Ovary (tissue), 9 donors: Measurements from ENCODE around the gene MSI2. TPM values are rescaled to one million over a fixed set of nuclear protein-coding genes. Genes with fewer than 3 reads are reported as not detected.

Source experiments
- DNase-seq, 5 donors: peaks; one replicate each; pipeline ENCODE4 v3.0.0-alpha.2; 2019 to 2020
- H3K27ac ChIP-seq, 2 donors: fragments of 200-600 bp; one replicate each; pipeline versions ENCODE4 v1.5.1 to v1.8.0; 2019 to 2022
- H3K27me3 ChIP-seq: fragments of 200-600 bp; one replicate; pipeline ENCODE4 v1.8.0; 2022
- H3K36me3 ChIP-seq: fragments of 200-600 bp; sonication (generic); one replicate; pipeline ENCODE4 v1.5.1; 2019
- H3K4me1 ChIP-seq: one replicate; pipeline ENCODE4 v1.8.1; 2013; ENCODE audit warnings: mild to moderate bottlenecking, moderate library complexity; ENCODE audit not compliant: insufficient read depth
- H3K4me3 ChIP-seq: fragments of 200-600 bp; sonication (generic); one replicate; pipeline ENCODE4 v1.5.1; 2017
- H3K9me3 ChIP-seq, 2 donors: fragments of 200-600 bp in 1 of 2; sonication (generic) in 1 of 2; one replicate each; pipeline versions ENCODE4 v1.5.1 to v1.8.1; 2013 to 2019; ENCODE audit warnings: mild to moderate bottlenecking in 1 of 2, moderate library complexity in 1 of 2
- EP300 ChIP-seq: sonication (generic); formaldehyde crosslinking; IDR thresholded peaks from one replicate; pipeline ENCODE4 v1.6.1; 2017; ENCODE audit warnings: antibody characterized with exemption
- POLR2A ChIP-seq: fragments of 450-650 bp; IDR thresholded peaks from one replicate; pipeline ENCODE4 v1.6.1; 2017; ENCODE audit warnings: antibody characterized with exemption, mild to moderate bottlenecking, moderate library complexity
- WGBS, 3 donors: extraction: QIAGEN DNeasy Blood & Tissue Kit in 1 of 3; methylation state at CpG; one replicate each; pipeline versions ENCODE4 v1.1.5 to v1.1.7; 2013 to 2017; 5-methylcytosine and 5-hydroxymethylcytosine counted together
- intact Hi-C, 4 donors: fragments of 100-400 bp; cut with DNase I; formaldehyde crosslinking; loops; one replicate each; pipeline versions ENCODE4 v1.11.0 to v1.15.1; 2022 to 2023
- polyA plus RNA-seq, 2 donors: library from polyadenylated mRNA; stranded (reverse); fragments of 200-250 nt in 1 of 2; fragments of 350-450 nt in 1 of 2; fragmentation: Illumina TruSeq in 1 of 2; extraction: RNeasy Lipid Tissue Mini Kit (QIAGEN cat#74804) in 1 of 2; gene quantifications; one replicate each; pipeline ENCODE4 v1.2.3, GENCODE V29; 2013 to 2014
- total RNA-seq, 7 donors: library from RNA; depleted of rRNA in 2 of 7; stranded (reverse); fragments of >200 nt in 2 of 7; fragmentation: NEBNext Ultra II Directional in 3 of 7; extraction: Animal tissue kit (Norgen Biotek cat#: 25700) in 3 of 7; gene quantifications; one replicate each; pipeline versions ENCODE4 v1.1.0 to v1.2.4, GENCODE V29; 2016 to 2023
- TF ChIP-seq, protein P1 (sequence below), 3 donors: fragments of 450-650 bp in 2 of 3; fragments of 200-600 bp in 1 of 3; IDR thresholded peaks; one replicate each; pipeline versions ENCODE4 v1.5.1 to v1.8.0; 2016 to 2022; ENCODE audit warnings: antibody characterized with exemption in 3 of 3, mild to moderate bottlenecking in 1 of 3
- donor health status: DM: no; HTN: no; CAD: no; lungs with moderate emphysema.
- donor health status: DM: no; HTN: no; CAD: no.
- donor health status: Bipolar disorder and iron deficiency.
- donor health status: DM: yes; HTN: yes; CAD: no.
- donor health status: DM: no; HTN: no; CAD: no.
- donor health status: DM: yes; HTN: yes; CAD: no.

MSI2 gene
- total and polyA plus RNA-seq, 9 donors: 43.1 to 199 (median 120) TPM

- Histone ChIP-seq H3K4me1 (peaks cover 12% of the 10 kb centered on the region), H3K27me3 (no peaks in the 10 kb centered on the region), H3K27ac (no peak overlapping the region), H3K4me3 (no peak overlapping the region), H3K36me3 (no peaks in the 10 kb centered on the region), H3K9me3 (no peaks in the 10 kb centered on the region)
- TF ChIP-seq EP300 (no peak), POLR2A (no peak)
- TF ChIP-seq, protein P1, sequence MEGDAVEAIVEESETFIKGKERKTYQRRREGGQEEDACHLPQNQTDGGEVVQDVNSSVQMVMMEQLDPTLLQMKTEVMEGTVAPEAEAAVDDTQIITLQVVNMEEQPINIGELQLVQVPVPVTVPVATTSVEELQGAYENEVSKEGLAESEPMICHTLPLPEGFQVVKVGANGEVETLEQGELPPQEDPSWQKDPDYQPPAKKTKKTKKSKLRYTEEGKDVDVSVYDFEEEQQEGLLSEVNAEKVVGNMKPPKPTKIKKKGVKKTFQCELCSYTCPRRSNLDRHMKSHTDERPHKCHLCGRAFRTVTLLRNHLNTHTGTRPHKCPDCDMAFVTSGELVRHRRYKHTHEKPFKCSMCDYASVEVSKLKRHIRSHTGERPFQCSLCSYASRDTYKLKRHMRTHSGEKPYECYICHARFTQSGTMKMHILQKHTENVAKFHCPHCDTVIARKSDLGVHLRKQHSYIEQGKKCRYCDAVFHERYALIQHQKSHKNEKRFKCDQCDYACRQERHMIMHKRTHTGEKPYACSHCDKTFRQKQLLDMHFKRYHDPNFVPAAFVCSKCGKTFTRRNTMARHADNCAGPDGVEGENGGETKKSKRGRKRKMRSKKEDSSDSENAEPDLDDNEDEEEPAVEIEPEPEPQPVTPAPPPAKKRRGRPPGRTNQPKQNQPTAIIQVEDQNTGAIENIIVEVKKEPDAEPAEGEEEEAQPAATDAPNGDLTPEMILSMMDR (IDR thresholded peaks at IDR 0.05): no peak
- no peak for DNase-seq
- WGBS, 3 donors: 66 to 78% (median 69%) methylated on average over 7 of the region's 7 CpGs
- intact Hi-C loops: loop anchor here in 1 of 4 donors (2.0 kb wide), 1 partner anchor 18 kb away; no protein-coding TSS in a partner anchor
Observed at GRCh38 chr17:57260325-57261083, 4.2 kb downstream of the MSI2 start.

DNA sequence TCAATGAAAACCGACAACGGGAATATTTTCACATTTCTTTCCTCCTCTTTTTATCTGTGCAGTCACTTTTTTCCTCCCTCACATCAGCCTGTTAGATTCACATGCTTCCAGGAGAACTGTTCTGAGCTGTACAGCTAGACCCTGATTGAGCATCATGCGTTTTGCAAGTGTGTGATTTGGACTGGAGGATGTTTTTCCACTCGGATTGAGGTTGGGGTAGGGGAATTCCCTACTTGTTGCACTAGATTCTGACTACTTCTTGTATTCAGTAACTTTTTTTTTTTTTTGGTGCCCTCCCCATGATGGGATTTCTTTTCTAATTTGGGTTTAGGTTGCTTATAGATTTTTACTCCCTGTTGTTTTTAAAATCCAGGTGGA is 4.8 kb downstream of the MSI2 start:
- intact Hi-C loops: loop anchor here in 1 of 4 donors (2.0 kb wide), 1 partner anchor 18 kb away; no protein-coding TSS in a partner anchor
- no peak overlapping the region for H3K4me3 ChIP-seq
- 10 to 32% (median 23%) methylated on average over 4 of the region's 4 CpGs for WGBS, 3 donors
- no peaks in the 10 kb centered on the region for H3K36me3 ChIP-seq
- no peaks in the 10 kb centered on the region for H3K9me3 ChIP-seq
- TF ChIP-seq POLR2A: no peak
- peaks cover 12% of the 10 kb centered on the region for H3K4me1 ChIP-seq
- no peaks in the 10 kb centered on the region for H3K27me3 ChIP-seq
- H3K27ac ChIP-seq: no peak overlapping the region
- no peak for DNase-seq

DNA sequence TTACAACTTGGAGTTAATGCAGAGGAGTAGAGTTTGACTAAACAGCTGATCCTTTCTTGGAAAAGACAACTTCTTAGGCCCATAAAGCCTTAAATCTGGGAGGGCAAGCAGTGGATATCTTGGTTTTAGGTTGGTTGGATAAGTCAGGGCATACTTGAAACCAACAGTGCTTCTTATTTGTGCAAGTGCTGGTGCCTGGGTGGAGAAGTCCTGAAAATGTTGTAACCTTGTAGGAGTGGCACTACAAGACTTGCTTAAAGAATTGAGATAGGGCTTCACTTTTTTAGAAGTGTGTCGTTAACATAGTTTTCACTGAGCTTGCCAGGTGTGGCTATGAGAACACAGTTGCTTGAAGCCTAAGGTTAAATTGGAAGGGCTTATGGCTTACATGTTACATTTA is 6.2 kb downstream of the MSI2 start:
- intact Hi-C loops: no loop called here
- TF ChIP-seq EP300: no peak
- TF ChIP-seq, protein P1 (IDR thresholded peaks at IDR 0.05): no peak
- TF ChIP-seq POLR2A: no peak
- no peak for DNase-seq
- Histone ChIP-seq H3K36me3 (no peaks in the 10 kb centered on the region), H3K27me3 (no peaks in the 10 kb centered on the region), H3K4me1 (peaks cover 18% of the 10 kb centered on the region), H3K4me3 (no peak overlapping the region), H3K27ac (no peak overlapping the region), H3K9me3 (no peaks in the 10 kb centered on the region)
- 67 to 88% (median 73%) methylated on average over 1 of the region's 1 CpG for whole genome bisulfite sequencing, 3 donors

DNA sequence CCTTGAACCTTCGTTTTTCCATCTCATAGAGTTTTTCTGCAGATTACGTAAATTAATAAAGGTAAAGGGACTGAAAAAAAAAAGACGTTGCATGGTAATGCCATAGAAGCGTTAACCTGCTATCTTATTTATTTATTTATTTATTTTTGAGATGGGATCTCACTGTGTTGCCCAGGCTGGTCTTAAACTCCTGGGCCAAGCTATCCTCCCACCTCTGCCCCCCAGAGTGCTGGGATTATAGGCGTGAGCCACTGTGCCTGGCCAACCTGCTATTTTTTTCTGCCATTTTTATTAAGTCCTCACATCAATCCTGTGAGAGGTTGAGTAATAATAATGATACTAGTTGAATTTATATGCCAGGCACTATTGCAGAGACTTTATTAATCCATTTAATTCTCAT is 7.9 kb downstream of the MSI2 start:
- Histone ChIP-seq H3K27ac (no peak overlapping the region), H3K4me1 (peaks cover 14% of the 10 kb centered on the region), H3K27me3 (no peaks in the 10 kb centered on the region), H3K4me3 (no peak overlapping the region), H3K36me3 (no peaks in the 10 kb centered on the region), H3K9me3 (no peaks in the 10 kb centered on the region)
- DNase-seq: no peak
- WGBS, 3 donors: 91 to 97% (median 93%) methylated on average over 5 of the region's 5 CpGs
- TF ChIP-seq EP300 (no peak), POLR2A (no peak)
- TF ChIP-seq, protein P1 (IDR thresholded peaks at IDR 0.05): no peak
- intact Hi-C loops: no loop called here

DNA sequence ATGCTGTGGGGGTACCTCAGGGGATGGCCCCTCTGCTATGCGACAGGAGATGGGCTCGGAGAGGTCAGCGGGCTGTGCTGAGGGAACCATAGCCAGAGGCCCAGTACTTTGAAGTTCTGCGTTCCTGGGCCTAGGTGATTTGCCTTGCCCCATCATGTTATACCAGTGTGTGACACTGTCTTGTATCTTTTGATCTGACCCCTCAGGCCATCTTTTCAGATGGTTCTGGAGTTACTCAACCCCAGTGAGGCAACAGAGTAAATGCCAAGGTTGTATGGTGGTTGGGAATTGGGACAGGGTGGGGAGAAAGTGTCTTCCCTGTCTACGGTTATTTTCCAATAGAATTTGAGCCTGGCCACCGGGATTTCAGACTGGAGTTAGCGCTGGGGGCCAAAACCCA is 8.5 kb downstream of the MSI2 start:
- intact Hi-C loops: no loop called here
- Histone ChIP-seq H3K36me3 (no peaks in the 10 kb centered on the region), H3K27me3 (no peaks in the 10 kb centered on the region), H3K4me1 (peaks cover 16% of the 10 kb centered on the region), H3K9me3 (no peaks in the 10 kb centered on the region), H3K27ac (no peak overlapping the region), H3K4me3 (no peak overlapping the region)
- WGBS, 3 donors: 86 to 92% (median 87%) methylated on average over 7 of the region's 7 CpGs
- DNase-seq: no peak
- TF ChIP-seq EP300: no peak
- TF ChIP-seq, protein P1 (IDR thresholded peaks at IDR 0.05): no peak
